GM12872 (cell line): Measurements from ENCODE around the gene CES4A.

Experiments used
- TF ChIP-seq, protein P1 (sequence below): IDR thresholded peaks from 3 replicates; pipeline ENCODE4 v1.5.1; 2011; ENCODE audit warnings: low read depth, mild to moderate bottlenecking, low read length, moderate library complexity; ENCODE audit not compliant: insufficient read depth

The CES4A gene

GRCh38 chr16:67017421-67017750, 29.0 kb downstream of the CES4A start:
- TF ChIP-seq, protein P1, sequence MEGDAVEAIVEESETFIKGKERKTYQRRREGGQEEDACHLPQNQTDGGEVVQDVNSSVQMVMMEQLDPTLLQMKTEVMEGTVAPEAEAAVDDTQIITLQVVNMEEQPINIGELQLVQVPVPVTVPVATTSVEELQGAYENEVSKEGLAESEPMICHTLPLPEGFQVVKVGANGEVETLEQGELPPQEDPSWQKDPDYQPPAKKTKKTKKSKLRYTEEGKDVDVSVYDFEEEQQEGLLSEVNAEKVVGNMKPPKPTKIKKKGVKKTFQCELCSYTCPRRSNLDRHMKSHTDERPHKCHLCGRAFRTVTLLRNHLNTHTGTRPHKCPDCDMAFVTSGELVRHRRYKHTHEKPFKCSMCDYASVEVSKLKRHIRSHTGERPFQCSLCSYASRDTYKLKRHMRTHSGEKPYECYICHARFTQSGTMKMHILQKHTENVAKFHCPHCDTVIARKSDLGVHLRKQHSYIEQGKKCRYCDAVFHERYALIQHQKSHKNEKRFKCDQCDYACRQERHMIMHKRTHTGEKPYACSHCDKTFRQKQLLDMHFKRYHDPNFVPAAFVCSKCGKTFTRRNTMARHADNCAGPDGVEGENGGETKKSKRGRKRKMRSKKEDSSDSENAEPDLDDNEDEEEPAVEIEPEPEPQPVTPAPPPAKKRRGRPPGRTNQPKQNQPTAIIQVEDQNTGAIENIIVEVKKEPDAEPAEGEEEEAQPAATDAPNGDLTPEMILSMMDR: no peak

GRCh38 chr16:67017810-67018488, 29.6 kb downstream of the CES4A start:
- TF ChIP-seq, protein P1: peak; percentile 92

- TF ChIP-seq, protein P1: no peak
These were observed 30.8 kb downstream of the CES4A start for GRCh38 chr16:67019171-67019570.

- TF ChIP-seq, protein P1: no peak
These were observed 32.9 kb downstream of the CES4A start for GRCh38 chr16:67021321-67021720.

- TF ChIP-seq, protein P1: no peak
These were observed 34.3 kb downstream of the CES4A start for GRCh38 chr16:67022531-67023214.

DNA sequence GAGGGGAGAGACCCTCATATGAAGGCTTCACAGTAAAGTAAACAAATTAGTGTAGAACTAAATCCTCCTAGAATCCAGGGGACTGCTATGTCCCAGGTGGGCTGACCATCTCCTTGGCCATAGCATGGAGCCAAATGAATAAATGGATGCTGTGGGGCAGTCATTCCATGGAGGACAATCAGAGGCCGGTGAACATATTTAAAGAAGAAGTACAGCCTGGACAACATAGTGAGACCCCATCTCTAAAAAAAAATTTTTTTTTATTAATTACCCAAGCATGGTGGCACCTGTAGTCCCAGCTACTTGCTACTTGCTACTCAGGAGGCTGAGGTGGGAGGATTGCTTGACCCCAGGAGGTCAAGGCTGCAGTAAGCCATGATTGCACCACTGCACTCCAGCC, 35.3 kb downstream of the CES4A start:
- TF ChIP-seq, protein P1: no peak

- TF ChIP-seq, protein P1: no peak
These were observed 36.2 kb downstream of the CES4A start for GRCh38 chr16:67024384-67025209.
